GM23338 (cell line): ENCODE measurements around the gene LEKR1. TPM values are rescaled to one million over a fixed set of nuclear protein-coding genes. Genes with fewer than 3 reads are reported as not detected.

Source experiments
- ETS1 ChIP-seq: IDR thresholded peaks from 2 replicates; pipeline ENCODE4 v1.6.1; 2016; ENCODE audit warnings: antibody characterized with exemption
- EZH2phosphoT487 ChIP-seq: fragments of 200-600 bp; sonication (generic); IDR thresholded peaks from one replicate; pipeline ENCODE4 v1.8.1; 2018; ENCODE audit warnings: antibody characterized with exemption; ENCODE audit not compliant: unreplicated experiment
- NANOG ChIP-seq: IDR thresholded peaks from 2 replicates; pipeline ENCODE4 v1.6.1; 2016; ENCODE audit warnings: antibody characterized with exemption, borderline replicate concordance
- STAT1 ChIP-seq: IDR thresholded peaks from one replicate; pipeline ENCODE4 v1.6.1; 2016; ENCODE audit warnings: antibody characterized with exemption; ENCODE audit not compliant: unreplicated experiment
- ZNF114 ChIP-seq: fragments of 250-450 bp; sonication (Bioruptor Pico); IDR thresholded peaks from 2 replicates; pipeline ENCODE4 v1.5.0; 2020; ENCODE audit warnings: mild to moderate bottlenecking, moderate library complexity
- polyA plus RNA-seq: library from polyadenylated mRNA; unstranded; fragments of >200 nt; fragmentation: Nextera tagmentation; extraction: Ambion mirVana; gene quantifications from 2 replicates; pipeline ENCODE4 v1.2.1, GENCODE V29; 2016
- total RNA-seq: library from RNA; depleted of rRNA; stranded (reverse); fragments of >200 nt; shearing (Covaris generic); gene quantifications from 2 replicates; pipeline ENCODE4 v1.2.3, GENCODE V29; 2014
- TF ChIP-seq, protein P1 (sequence below): fragments of 250-450 bp; sonication (Bioruptor Pico); IDR thresholded peaks from 2 replicates; pipeline ENCODE4 v1.5.0; 2020; ENCODE audit warnings: mild to moderate bottlenecking, moderate library complexity
- TF ChIP-seq, protein P2 (sequence below), 2 experiments: fragments of 200-600 bp in 1 of 2; sonication (generic) in 1 of 2; conservative IDR thresholded peaks; 2 replicates each; pipeline versions ENCODE4 v1.5.1 to v1.6.1; 2016 to 2017; ENCODE audit warnings: antibody characterized with exemption in 2 of 2, low read depth in 2 of 2, mild to moderate bottlenecking in 2 of 2, moderate library complexity in 1 of 2

LEKR1 gene
- total and polyA plus RNA-seq, 2 experiments from 2014 or later = not detected

DNA sequence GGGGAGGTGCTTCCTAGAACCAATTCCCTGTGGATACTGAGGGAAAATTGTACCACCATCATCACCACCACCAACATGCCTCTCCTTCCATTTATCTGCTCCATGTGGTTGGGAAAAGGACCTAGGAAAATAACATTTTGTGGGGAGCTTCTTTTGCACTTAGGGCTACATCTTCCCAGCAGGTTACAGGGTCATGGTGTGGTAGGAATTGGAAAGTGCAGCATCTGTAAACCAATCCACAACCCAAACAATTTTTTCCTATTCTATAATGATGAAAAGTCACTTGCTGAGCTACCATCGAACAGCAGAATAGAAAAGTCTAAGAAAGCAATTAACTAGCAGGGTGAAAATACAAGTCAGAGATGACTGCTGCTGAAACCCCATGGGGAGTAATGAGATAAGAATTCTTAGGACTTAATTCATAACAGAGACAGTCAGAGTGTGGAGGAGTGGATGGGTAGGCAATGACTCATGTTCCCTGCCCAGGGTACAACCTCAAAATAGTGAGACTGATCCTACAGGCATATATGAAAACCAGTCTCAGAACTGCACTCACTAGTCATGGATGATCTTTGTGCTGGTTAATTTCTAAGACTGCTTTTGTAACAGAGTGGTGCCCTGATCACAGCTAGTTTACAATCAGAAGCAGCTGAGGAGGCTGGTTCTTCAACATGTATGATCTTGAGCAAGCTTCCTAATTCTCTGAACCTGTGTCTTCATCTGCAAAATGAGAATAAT is 38.1 kb upstream of the LEKR1 start (continued):
- TF ChIP-seq, protein P1, sequence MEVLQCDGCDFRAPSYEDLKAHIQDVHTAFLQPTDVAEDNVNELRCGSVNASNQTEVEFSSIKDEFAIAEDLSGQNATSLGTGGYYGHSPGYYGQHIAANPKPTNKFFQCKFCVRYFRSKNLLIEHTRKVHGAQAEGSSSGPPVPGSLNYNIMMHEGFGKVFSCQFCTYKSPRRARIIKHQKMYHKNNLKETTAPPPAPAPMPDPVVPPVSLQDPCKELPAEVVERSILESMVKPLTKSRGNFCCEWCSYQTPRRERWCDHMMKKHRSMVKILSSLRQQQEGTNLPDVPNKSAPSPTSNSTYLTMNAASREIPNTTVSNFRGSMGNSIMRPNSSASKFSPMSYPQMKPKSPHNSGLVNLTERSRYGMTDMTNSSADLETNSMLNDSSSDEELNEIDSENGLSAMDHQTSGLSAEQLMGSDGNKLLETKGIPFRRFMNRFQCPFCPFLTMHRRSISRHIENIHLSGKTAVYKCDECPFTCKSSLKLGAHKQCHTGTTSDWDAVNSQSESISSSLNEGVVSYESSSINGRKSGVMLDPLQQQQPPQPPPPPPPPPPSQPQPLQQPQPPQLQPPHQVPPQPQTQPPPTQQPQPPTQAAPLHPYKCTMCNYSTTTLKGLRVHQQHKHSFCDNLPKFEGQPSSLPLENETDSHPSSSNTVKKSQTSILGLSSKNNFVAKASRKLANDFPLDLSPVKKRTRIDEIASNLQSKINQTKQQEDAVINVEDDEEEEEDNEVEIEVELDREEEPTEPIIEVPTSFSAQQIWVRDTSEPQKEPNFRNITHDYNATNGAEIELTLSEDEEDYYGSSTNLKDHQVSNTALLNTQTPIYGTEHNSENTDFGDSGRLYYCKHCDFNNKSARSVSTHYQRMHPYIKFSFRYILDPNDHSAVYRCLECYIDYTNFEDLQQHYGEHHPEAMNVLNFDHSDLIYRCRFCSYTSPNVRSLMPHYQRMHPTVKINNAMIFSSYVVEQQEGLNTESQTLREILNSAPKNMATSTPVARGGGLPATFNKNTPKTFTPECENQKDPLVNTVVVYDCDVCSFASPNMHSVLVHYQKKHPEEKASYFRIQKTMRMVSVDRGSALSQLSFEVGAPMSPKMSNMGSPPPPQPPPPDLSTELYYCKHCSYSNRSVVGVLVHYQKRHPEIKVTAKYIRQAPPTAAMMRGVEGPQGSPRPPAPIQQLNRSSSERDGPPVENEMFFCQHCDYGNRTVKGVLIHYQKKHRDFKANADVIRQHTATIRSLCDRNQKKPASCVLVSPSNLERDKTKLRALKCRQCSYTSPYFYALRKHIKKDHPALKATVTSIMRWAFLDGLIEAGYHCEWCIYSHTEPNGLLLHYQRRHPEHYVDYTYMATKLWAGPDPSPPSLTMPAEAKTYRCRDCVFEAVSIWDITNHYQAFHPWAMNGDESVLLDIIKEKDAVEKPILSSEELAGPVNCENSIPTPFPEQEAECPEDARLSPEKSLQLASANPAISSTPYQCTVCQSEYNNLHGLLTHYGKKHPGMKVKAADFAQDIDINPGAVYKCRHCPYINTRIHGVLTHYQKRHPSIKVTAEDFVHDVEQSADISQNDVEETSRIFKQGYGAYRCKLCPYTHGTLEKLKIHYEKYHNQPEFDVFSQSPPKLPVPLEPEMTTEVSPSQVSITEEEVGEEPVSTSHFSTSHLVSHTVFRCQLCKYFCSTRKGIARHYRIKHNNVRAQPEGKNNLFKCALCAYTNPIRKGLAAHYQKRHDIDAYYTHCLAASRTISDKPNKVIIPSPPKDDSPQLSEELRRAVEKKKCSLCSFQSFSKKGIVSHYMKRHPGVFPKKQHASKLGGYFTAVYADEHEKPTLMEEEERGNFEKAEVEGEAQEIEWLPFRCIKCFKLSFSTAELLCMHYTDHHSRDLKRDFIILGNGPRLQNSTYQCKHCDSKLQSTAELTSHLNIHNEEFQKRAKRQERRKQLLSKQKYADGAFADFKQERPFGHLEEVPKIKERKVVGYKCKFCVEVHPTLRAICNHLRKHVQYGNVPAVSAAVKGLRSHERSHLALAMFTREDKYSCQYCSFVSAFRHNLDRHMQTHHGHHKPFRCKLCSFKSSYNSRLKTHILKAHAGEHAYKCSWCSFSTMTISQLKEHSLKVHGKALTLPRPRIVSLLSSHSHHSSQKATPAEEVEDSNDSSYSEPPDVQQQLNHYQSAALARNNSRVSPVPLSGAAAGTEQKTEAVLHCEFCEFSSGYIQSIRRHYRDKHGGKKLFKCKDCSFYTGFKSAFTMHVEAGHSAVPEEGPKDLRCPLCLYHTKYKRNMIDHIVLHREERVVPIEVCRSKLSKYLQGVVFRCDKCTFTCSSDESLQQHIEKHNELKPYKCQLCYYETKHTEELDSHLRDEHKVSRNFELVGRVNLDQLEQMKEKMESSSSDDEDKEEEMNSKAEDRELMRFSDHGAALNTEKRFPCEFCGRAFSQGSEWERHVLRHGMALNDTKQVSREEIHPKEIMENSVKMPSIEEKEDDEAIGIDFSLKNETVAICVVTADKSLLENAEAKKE (CRISPR knock-in tag) = no peak
- TF ChIP-seq EZH2phosphoT487 = no peak
- TF ChIP-seq ZNF114 (CRISPR knock-in tag) = no peak
- no peak for TF ChIP-seq STAT1
- TF ChIP-seq NANOG = no peak
- no peak for TF ChIP-seq ETS1
- TF ChIP-seq, protein P2, sequence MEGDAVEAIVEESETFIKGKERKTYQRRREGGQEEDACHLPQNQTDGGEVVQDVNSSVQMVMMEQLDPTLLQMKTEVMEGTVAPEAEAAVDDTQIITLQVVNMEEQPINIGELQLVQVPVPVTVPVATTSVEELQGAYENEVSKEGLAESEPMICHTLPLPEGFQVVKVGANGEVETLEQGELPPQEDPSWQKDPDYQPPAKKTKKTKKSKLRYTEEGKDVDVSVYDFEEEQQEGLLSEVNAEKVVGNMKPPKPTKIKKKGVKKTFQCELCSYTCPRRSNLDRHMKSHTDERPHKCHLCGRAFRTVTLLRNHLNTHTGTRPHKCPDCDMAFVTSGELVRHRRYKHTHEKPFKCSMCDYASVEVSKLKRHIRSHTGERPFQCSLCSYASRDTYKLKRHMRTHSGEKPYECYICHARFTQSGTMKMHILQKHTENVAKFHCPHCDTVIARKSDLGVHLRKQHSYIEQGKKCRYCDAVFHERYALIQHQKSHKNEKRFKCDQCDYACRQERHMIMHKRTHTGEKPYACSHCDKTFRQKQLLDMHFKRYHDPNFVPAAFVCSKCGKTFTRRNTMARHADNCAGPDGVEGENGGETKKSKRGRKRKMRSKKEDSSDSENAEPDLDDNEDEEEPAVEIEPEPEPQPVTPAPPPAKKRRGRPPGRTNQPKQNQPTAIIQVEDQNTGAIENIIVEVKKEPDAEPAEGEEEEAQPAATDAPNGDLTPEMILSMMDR (conservative IDR thresholded peaks at IDR 0.05; ENCODE audit: low read depth in 2 of 2) = no peak
